ENCODE measurements around the gene RARA. TPM values are rescaled to one million over a fixed set of nuclear protein-coding genes. Genes with fewer than 3 reads are reported as not detected.
A peak's percentile ranks its signal among the peaks of the same experiment; 100 is the strongest.

The RARA gene
- total RNA-seq, 1 experiment from 2014 or later = 12.2 TPM

DNA sequence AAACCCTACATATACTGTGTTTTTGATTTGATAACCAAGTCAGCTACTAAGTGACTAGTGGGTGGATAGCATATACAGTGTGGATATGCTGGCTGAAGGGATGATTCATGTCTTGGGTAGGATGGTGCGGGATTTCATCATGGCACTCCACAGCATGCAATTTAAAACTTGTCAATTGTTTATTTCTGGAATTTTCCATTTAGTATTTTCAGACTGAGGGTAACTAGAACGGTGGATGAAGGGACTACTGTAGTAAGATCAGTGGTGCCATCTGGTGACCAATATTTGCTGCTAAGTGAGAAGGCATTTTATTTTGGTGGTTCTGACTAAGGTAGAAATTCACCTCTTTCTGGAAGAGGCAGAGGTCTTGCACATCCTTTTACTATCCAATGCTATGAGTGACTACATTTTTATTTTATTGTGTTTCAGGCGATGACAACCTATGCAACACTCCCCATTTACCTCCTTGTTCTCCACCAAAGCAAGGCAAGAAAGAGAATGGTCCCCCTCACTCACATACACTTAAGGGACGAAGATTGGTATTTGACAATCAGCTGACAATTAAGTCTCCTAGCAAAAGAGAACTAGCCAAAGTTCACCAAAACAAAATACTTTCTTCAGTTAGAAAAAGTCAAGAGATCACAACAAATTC lies 18.2 kb upstream of the RARA start:
- Mint-ChIP-seq H3K36me3 (ENCODE audit: insufficient read depth, unreplicated experiment) (peaks cover 39% of the 10 kb centered on the region), H3K9me3 (ENCODE audit: unreplicated experiment) (no peaks in the 10 kb centered on the region), H3K27ac (ENCODE audit: low read depth, unreplicated experiment) (no peak overlapping the region), H3K4me1 (ENCODE audit: insufficient read depth, unreplicated experiment) (peaks cover 15% of the 10 kb centered on the region), H3K4me3 (ENCODE audit: unreplicated experiment) (no peak overlapping the region), H3K27me3 (ENCODE audit: insufficient read depth, unreplicated experiment) (no peaks in the 10 kb centered on the region)
- no TSS peak for BruUV-seq (replicated peaks)
- POLR2A ChIA-PET = interaction anchor here (0.5 to 3.5 kb wide), 13 partner anchors 17 to 310 kb away, joined by 3 to 21 read pairs (median 5); partner anchors contain the start of genes NR1D1, PSMD3 and WIPF2
- intact Hi-C loops (cut with micrococcal nuclease) = loop anchor here (1.0 kb wide), 3 partner anchors 89 to 277 kb away; no protein-coding TSS in a partner anchor
- DNase-seq (ENCODE audit: unreplicated experiment) = peak; percentile 88
- CTCF ChIA-PET = interaction anchor here (0.5 to 8.6 kb wide), 24 partner anchors 9 to 1422 kb away, joined by 3 to 131 read pairs (median 4); partner anchors contain the start of genes CSF3, GAST and WIPF2
- TF ChIP-seq, protein P1, sequence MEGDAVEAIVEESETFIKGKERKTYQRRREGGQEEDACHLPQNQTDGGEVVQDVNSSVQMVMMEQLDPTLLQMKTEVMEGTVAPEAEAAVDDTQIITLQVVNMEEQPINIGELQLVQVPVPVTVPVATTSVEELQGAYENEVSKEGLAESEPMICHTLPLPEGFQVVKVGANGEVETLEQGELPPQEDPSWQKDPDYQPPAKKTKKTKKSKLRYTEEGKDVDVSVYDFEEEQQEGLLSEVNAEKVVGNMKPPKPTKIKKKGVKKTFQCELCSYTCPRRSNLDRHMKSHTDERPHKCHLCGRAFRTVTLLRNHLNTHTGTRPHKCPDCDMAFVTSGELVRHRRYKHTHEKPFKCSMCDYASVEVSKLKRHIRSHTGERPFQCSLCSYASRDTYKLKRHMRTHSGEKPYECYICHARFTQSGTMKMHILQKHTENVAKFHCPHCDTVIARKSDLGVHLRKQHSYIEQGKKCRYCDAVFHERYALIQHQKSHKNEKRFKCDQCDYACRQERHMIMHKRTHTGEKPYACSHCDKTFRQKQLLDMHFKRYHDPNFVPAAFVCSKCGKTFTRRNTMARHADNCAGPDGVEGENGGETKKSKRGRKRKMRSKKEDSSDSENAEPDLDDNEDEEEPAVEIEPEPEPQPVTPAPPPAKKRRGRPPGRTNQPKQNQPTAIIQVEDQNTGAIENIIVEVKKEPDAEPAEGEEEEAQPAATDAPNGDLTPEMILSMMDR (IDR thresholded peaks at IDR 0.05; ENCODE audit: unreplicated experiment) = peak; percentile 55

DNA sequence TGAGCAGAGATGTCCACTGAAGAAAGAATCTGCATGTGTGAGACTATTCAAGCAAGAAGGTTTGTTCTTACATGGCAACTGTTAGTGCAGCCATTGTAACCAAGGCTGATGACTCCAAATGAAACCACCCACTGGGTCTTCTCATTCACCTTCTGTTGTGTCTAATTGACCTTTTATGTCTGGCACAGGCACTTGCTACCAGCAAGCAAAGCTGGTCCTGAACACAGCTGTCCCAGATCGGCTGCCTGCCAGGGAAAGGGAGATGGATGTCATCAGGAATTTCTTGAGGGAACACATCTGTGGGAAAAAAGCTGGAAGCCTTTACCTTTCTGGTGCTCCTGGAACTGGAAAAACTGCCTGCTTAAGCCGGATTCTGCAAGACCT lies 17.7 kb upstream of the RARA start:
- peaks cover 15% of the 10 kb centered on the region for H3K4me1 Mint-ChIP-seq (ENCODE audit: insufficient read depth, unreplicated experiment)
- CTCF ChIA-PET = interaction anchor here (0.6 to 8.6 kb wide), 16 partner anchors 8 to 365 kb away, joined by 3 to 131 read pairs (median 4); partner anchors contain the start of genes CSF3 and WIPF2
- no peak overlapping the region for H3K4me3 Mint-ChIP-seq (ENCODE audit: unreplicated experiment)
- H3K27ac Mint-ChIP-seq (ENCODE audit: low read depth, unreplicated experiment) = no peak overlapping the region
- intact Hi-C loops (cut with micrococcal nuclease) = no loop called here
- POLR2A ChIA-PET = interaction anchor here (0.6 to 3.5 kb wide), 7 partner anchors 16 to 233 kb away, joined by 3 to 17 read pairs (median 6); partner anchors contain the start of gene WIPF2
- peaks cover 39% of the 10 kb centered on the region for H3K36me3 Mint-ChIP-seq (ENCODE audit: insufficient read depth, unreplicated experiment)
- H3K27me3 Mint-ChIP-seq (ENCODE audit: insufficient read depth, unreplicated experiment) = no peaks in the 10 kb centered on the region
- no peaks in the 10 kb centered on the region for H3K9me3 Mint-ChIP-seq (ENCODE audit: unreplicated experiment)
- DNase-seq (ENCODE audit: unreplicated experiment) = no peak
- TF ChIP-seq, protein P1 (IDR thresholded peaks at IDR 0.05; ENCODE audit: unreplicated experiment) = no peak
- BruUV-seq (replicated peaks) = no TSS peak

DNA sequence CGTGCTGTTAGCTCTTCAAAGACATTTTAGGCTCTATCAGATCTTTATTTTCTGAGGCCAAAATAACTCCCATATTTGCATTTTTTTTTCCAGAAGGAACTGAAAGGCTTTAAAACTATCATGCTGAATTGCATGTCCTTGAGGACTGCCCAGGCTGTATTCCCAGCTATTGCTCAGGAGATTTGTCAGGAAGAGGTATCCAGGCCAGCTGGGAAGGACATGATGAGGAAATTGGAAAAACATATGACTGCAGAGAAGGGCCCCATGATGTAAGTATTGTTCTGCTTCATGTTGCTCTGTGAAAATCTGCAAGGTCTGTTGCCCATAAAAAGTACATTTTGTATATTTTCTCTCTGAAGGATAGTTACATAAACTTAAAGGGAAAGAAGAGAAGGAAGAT lies 15.6 kb upstream of the RARA start:
- no peak for DNase-seq (ENCODE audit: unreplicated experiment)
- H3K4me1 Mint-ChIP-seq (ENCODE audit: insufficient read depth, unreplicated experiment) = peaks cover 10% of the 10 kb centered on the region
- H3K36me3 Mint-ChIP-seq (ENCODE audit: insufficient read depth, unreplicated experiment) = peaks cover 42% of the 10 kb centered on the region
- ChIA-PET CTCF (interaction anchor here (0.6 to 8.6 kb wide), 13 partner anchors 9 to 271 kb away, joined by 3 to 131 read pairs (median 4); partner anchors contain the start of gene WIPF2), POLR2A (interaction anchor here (0.6 to 3.5 kb wide), 4 partner anchors 9 to 74 kb away, joined by 3 to 17 read pairs (median 4); partner anchors contain the start of gene WIPF2)
- BruUV-seq (replicated peaks) = no TSS peak
- H3K4me3 Mint-ChIP-seq (ENCODE audit: unreplicated experiment) = no peak overlapping the region
- TF ChIP-seq, protein P1 (IDR thresholded peaks at IDR 0.05; ENCODE audit: unreplicated experiment) = no peak
- H3K9me3 Mint-ChIP-seq (ENCODE audit: unreplicated experiment) = no peaks in the 10 kb centered on the region
- no peaks in the 10 kb centered on the region for H3K27me3 Mint-ChIP-seq (ENCODE audit: insufficient read depth, unreplicated experiment)
- H3K27ac Mint-ChIP-seq (ENCODE audit: low read depth, unreplicated experiment) = no peak overlapping the region
- intact Hi-C loops (cut with micrococcal nuclease) = no loop called here

All from MCF 10A (cell line).